ENCODE measurements around the gene MAP1LC3B. TPM values are rescaled to one million over a fixed set of nuclear protein-coding genes. Genes with fewer than 3 reads are reported as not detected.

The MAP1LC3B gene
- polyA plus RNA-seq, 2 of the 4 experiments (the other 2 are of a cell fraction) = 52.3 to 94.1 TPM

DNA sequence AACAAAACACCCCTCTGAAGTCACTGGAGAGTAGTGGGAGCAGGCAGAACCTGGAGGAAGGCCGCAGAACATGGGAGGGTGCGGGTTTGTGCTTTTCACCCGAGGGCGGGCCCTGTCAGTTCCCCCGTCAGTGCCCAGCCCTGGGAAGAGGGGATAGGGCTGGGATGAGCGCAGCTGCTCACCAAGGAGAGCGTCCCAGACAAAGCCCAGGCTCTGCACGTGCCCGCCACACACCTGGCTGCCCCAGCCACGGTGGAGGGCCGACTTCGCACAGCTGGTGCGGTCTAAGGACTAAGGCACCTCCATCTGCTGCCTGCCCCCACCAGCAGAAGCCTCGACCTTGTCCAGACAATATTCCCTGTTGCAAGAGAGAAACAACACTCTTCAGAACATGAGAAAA, 61.2 kb downstream of the MAP1LC3B start:
- FAIRE-seq = no peak
- Histone ChIP-seq H3K4me3 (no peak overlapping the region), H3K9me3 (no peaks in the 10 kb centered on the region), H3K4me2 (no peak overlapping the region), H3K27ac (no peak overlapping the region), H3K4me1 (peaks cover 16% of the 10 kb centered on the region)
- ChIA-PET CTCF (interaction anchor here (1.3 to 4.9 kb wide), 6 partner anchors 8 to 182 kb away, joined by 3 to 20 read pairs (median 7); no protein-coding TSS in a partner anchor), POLR2A (no interaction called here)
- no peak for TF ChIP-seq RFX5 (IDR thresholded peaks at IDR 0.05)
- TF ChIP-seq CHD2 (IDR thresholded peaks at IDR 0.05; ENCODE audit: low read length, partially characterized antibody) = no peak
- no peak for TF ChIP-seq RCOR1 (IDR thresholded peaks at IDR 0.05; ENCODE audit: low read depth, low read length)
- TF ChIP-seq CBX8 (IDR thresholded peaks at IDR 0.05) = no peak
- TF ChIP-seq KDM1A (IDR thresholded peaks at IDR 0.05; ENCODE audit: low read depth) = no peak
- no peak for DNase-seq (ENCODE audit: low read depth in 1 of 2, low spot score in 1 of 2)
- no peak for ATAC-seq
- 87% methylated on average over 14 of the region's 14 CpGs for WGBS (ENCODE audit: missing lambda C conversion rate)

Other genes starting within 250 kb of the MAP1LC3B start
- 3.4 and 3.5 TPM in 2 replicates for gene C16orf95, start 74.9 kb upstream of the MAP1LC3B start, polyA plus RNA-seq (2011; rRNA removed)
- gene C16orf95, start 74.9 kb upstream of the MAP1LC3B start, polyA plus RNA-seq (2017; fragmentation: RNase III; extraction: RNeasy Plus Mini Kit Qiagen cat#74134 plus additional on column Dnase treatment) = 4.2 to 6.3 TPM (median 6.1 TPM) in 3 replicates
- 10.5 and 11.1 TPM in 2 replicates for gene FBXO31, start 8.6 kb upstream of the MAP1LC3B start, polyA plus RNA-seq (2011; rRNA removed)
- 11.1 to 13.3 TPM (median 11.9 TPM) in 3 replicates for gene FBXO31, start 8.6 kb upstream of the MAP1LC3B start, polyA plus RNA-seq (2017; fragmentation: RNase III; extraction: RNeasy Plus Mini Kit Qiagen cat#74134 plus additional on column Dnase treatment)
- 3.8 and 5.5 TPM in 2 replicates for gene ZCCHC14, start 100.7 kb downstream of the MAP1LC3B start, polyA plus RNA-seq (2011; rRNA removed)
- gene ZCCHC14, start 100.7 kb downstream of the MAP1LC3B start, polyA plus RNA-seq (2017; fragmentation: RNase III; extraction: RNeasy Plus Mini Kit Qiagen cat#74134 plus additional on column Dnase treatment) = 6.1 to 7.3 TPM (median 6.5 TPM) in 3 replicates
- gene JPH3, start 210.2 kb downstream of the MAP1LC3B start, polyA plus RNA-seq (2011; rRNA removed) = 0.36 and 0.38 TPM in 2 replicates
- gene JPH3, start 210.2 kb downstream of the MAP1LC3B start, polyA plus RNA-seq (2017; fragmentation: RNase III; extraction: RNeasy Plus Mini Kit Qiagen cat#74134 plus additional on column Dnase treatment) = 1.4 to 1.6 TPM (median 1.4 TPM) in 3 replicates

Measured in A549 (cell line).